HG02970 (cell line): ENCODE results near the gene RPRD1A.
A peak's percentile ranks its signal among the peaks of the same experiment; 100 is the strongest.
"Not testable (repeated sequence)": the region's sequence is repeated elsewhere in the genome, so short reads cannot be mapped to it uniquely, and the experiment has no call there.

Experiments used
- ATAC-seq: cut with Tn5 transposase; IDR thresholded peaks from one replicate; pipeline ENCODE4 v1.9.1; 2021; ENCODE audit warnings: mild to moderate bottlenecking, moderate library complexity, moderate number of reproducible peaks; ENCODE audit not compliant: unreplicated experiment, low FRiP score

RPRD1A gene

GRCh38 chr18:36067055-36067957 is at the start of gene RPRD1A:
RPRD1A (minus strand) TSS chr18:36067559; CDS start chr18:36067404, 155 bp downstream.
- peak; percentile 92 for ATAC-seq

- not testable (repeated sequence) for ATAC-seq
These were observed 49.4 kb upstream of the RPRD1A start for GRCh38 chr18:36116771-36117170.

GRCh38 chr18:36114738-36115137 is 47.4 kb upstream of the RPRD1A start:
- no peak for ATAC-seq

GRCh38 chr18:36114251-36114650 is 46.9 kb upstream of the RPRD1A start:
- no peak for ATAC-seq

GRCh38 chr18:36112302-36112701 is 44.9 kb upstream of the RPRD1A start:
- no peak for ATAC-seq

- ATAC-seq = no peak
These were observed 42.4 kb upstream of the RPRD1A start for GRCh38 chr18:36109737-36110136.

- no peak for ATAC-seq
These were observed 41.2 kb upstream of the RPRD1A start for GRCh38 chr18:36108601-36109000.

GRCh38 chr18:36108196-36108595 is 40.8 kb upstream of the RPRD1A start:
- no peak for ATAC-seq

- ATAC-seq = no peak
These were observed 40.1 kb upstream of the RPRD1A start for GRCh38 chr18:36107477-36107876.

GRCh38 chr18:36104749-36105148 is 37.4 kb upstream of the RPRD1A start:
- no peak for ATAC-seq

GRCh38 chr18:36101943-36102342 is 34.6 kb upstream of the RPRD1A start:
- no peak for ATAC-seq

GRCh38 chr18:36099311-36099710 is 32.0 kb upstream of the RPRD1A start:
- ATAC-seq = no peak

- ATAC-seq = no peak
These were observed 29.6 kb upstream of the RPRD1A start for GRCh38 chr18:36096955-36097354.

GRCh38 chr18:36095936-36096519 is 28.7 kb upstream of the RPRD1A start:
- ATAC-seq = no peak

- ATAC-seq = no peak
These were observed 27.1 kb upstream of the RPRD1A start for GRCh38 chr18:36094431-36094830.

- not testable (repeated sequence) for ATAC-seq
These were observed 24.8 kb upstream of the RPRD1A start for GRCh38 chr18:36092116-36092515.

GRCh38 chr18:36089001-36089400 is 21.6 kb upstream of the RPRD1A start:
- ATAC-seq = no peak

GRCh38 chr18:36088256-36088655 is 20.9 kb upstream of the RPRD1A start:
- ATAC-seq = no peak

- ATAC-seq = no peak
These were observed 18.8 kb upstream of the RPRD1A start for GRCh38 chr18:36086186-36086585.

- ATAC-seq = no peak
These were observed 17.8 kb upstream of the RPRD1A start for GRCh38 chr18:36085195-36085594.

- ATAC-seq = no peak
These were observed 16.4 kb upstream of the RPRD1A start for GRCh38 chr18:36083729-36084128.

GRCh38 chr18:36081118-36081517 is 13.8 kb upstream of the RPRD1A start:
- not testable (repeated sequence) for ATAC-seq
